ENCODE measurements around the gene CALCOCO1. TPM values are rescaled to one million over a fixed set of nuclear protein-coding genes. Genes with fewer than 3 reads are reported as not detected.

Gene CALCOCO1
- total RNA-seq (ENCODE audit: low replicate concordance), result 25.3 and 46.0 TPM in 2 replicates

GRCh38 chr12:53727310-53728041, at the start of gene CALCOCO1:
Gene CALCOCO1, minus strand, starts transcription at chr12:53727452. Its CDS starts 2,210 bp downstream, at chr12:53725242.
- no peaks in the 10 kb centered on the region for H3K36me3 Mint-ChIP-seq
- H3K9me3 Mint-ChIP-seq, result no peaks in the 10 kb centered on the region
- Histone ChIP-seq H3K79me2 (ENCODE audit: low read depth) (no peaks in the 10 kb centered on the region), H3K4me1 (peaks cover 10% of the 10 kb centered on the region), H3K27me3 (peaks cover 15% of the 10 kb centered on the region), H3F3A (ENCODE audit: low read depth) (no peaks in the 10 kb centered on the region), H2AFZ (replicated peaks) (peak within 1 kb of the TSS; percentile 89), H3K4me2 (peak within 1 kb of the TSS; percentile 98), H3K36me3 (no peaks in the 10 kb centered on the region), H3K9me3 (ENCODE audit: low read depth) (no peaks in the 10 kb centered on the region), H3K4me3 (peak within 1 kb of the TSS; percentile 97), H3K9ac (peak within 1 kb of the TSS; percentile 36), H4K20me1 (ENCODE audit: low read depth) (no peaks in the 10 kb centered on the region), H3K27ac (no peak within 1 kb of the TSS)
- peak within 1 kb of the TSS; percentile 35 for H3K27ac Mint-ChIP-seq
- H3K27me3 Mint-ChIP-seq (ENCODE audit: insufficient read depth, low read depth), result peaks cover 9% of the 10 kb centered on the region
- TF ChIP-seq EZH2 (IDR thresholded peaks at IDR 0.05) (no peak), CTCF (IDR thresholded peaks at IDR 0.05) (no peak), EZH2phosphoT487 (IDR thresholded peaks at IDR 0.05) (no peak)
- peak; percentile 99 for DNase-seq (ENCODE audit: low spot score)
- peak within 1 kb of the TSS; percentile 95 for H3K4me3 Mint-ChIP-seq
- H3K4me1 Mint-ChIP-seq, result peaks cover 19% of the 10 kb centered on the region

- Histone ChIP-seq H3K27ac (no peak overlapping the region), H3K36me3 (no peaks in the 10 kb centered on the region), H3F3A (ENCODE audit: low read depth) (no peaks in the 10 kb centered on the region), H3K9ac (no peak overlapping the region), H3K79me2 (ENCODE audit: low read depth) (no peaks in the 10 kb centered on the region), H2AFZ (replicated peaks) (no peak overlapping the region), H4K20me1 (ENCODE audit: low read depth) (no peaks in the 10 kb centered on the region), H3K27me3 (peaks cover 99% of the 10 kb centered on the region), H3K4me1 (no peaks in the 10 kb centered on the region), H3K4me2 (no peak overlapping the region), H3K9me3 (ENCODE audit: low read depth) (no peaks in the 10 kb centered on the region), H3K4me3 (no peak overlapping the region)
- Mint-ChIP-seq H3K36me3 (no peaks in the 10 kb centered on the region), H3K27ac (no peak overlapping the region), H3K9me3 (no peaks in the 10 kb centered on the region), H3K27me3 (ENCODE audit: insufficient read depth, low read depth) (peaks cover 15% of the 10 kb centered on the region), H3K4me3 (no peak overlapping the region), H3K4me1 (no peaks in the 10 kb centered on the region)
- TF ChIP-seq CTCF (IDR thresholded peaks at IDR 0.05) (no peak), EZH2phosphoT487 (IDR thresholded peaks at IDR 0.05) (no peak), EZH2 (IDR thresholded peaks at IDR 0.05) (no peak)
- DNase-seq (ENCODE audit: low spot score), result no peak
Measured at GRCh38 chr12:53776872-53777271, 49.6 kb upstream of the CALCOCO1 start.

GRCh38 chr12:53775478-53776145, 48.4 kb upstream of the CALCOCO1 start:
- no peaks in the 10 kb centered on the region for H3K79me2 ChIP-seq (ENCODE audit: low read depth)
- H3K4me1 ChIP-seq, result no peaks in the 10 kb centered on the region
- no peak overlapping the region for H3K4me2 ChIP-seq
- H3K4me3 ChIP-seq, result no peak overlapping the region
- no peak overlapping the region for H2AFZ ChIP-seq (replicated peaks)
- H3K36me3 ChIP-seq, result no peaks in the 10 kb centered on the region
- H4K20me1 ChIP-seq (ENCODE audit: low read depth), result no peaks in the 10 kb centered on the region
- no peaks in the 10 kb centered on the region for H3K36me3 Mint-ChIP-seq
- H3K4me1 Mint-ChIP-seq, result no peaks in the 10 kb centered on the region
- no peak for DNase-seq (ENCODE audit: low spot score)
- H3F3A ChIP-seq (ENCODE audit: low read depth), result no peaks in the 10 kb centered on the region
- no peak overlapping the region for H3K27ac Mint-ChIP-seq
- no peaks in the 10 kb centered on the region for H3K9me3 ChIP-seq (ENCODE audit: low read depth)
- H3K9me3 Mint-ChIP-seq, result no peaks in the 10 kb centered on the region
- no peak for TF ChIP-seq CTCF (IDR thresholded peaks at IDR 0.05)
- no peak for TF ChIP-seq EZH2 (IDR thresholded peaks at IDR 0.05)
- no peak for TF ChIP-seq EZH2phosphoT487 (IDR thresholded peaks at IDR 0.05)
- no peak overlapping the region for H3K4me3 Mint-ChIP-seq
- no peak overlapping the region for H3K9ac ChIP-seq
- peaks cover 12% of the 10 kb centered on the region for H3K27me3 Mint-ChIP-seq (ENCODE audit: insufficient read depth, low read depth)
- H3K27me3 ChIP-seq, result peaks cover 99% of the 10 kb centered on the region
- no peak overlapping the region for H3K27ac ChIP-seq
